ENCODE results near the gene CDH15. TPM values are rescaled to one million over a fixed set of nuclear protein-coding genes. Genes with fewer than 3 reads are reported as not detected.
A peak's percentile ranks its signal among the peaks of the same experiment; 100 is the strongest.

CDH15 gene
- total RNA-seq, 4 donors from 2014 or later = not detected

- H3K4me3 ChIP-seq = no peak overlapping the region
- no peaks in the 10 kb centered on the region for H3K4me1 ChIP-seq
- no peak for DNase-seq
- no peaks in the 10 kb centered on the region for H3K27me3 ChIP-seq
- no peaks in the 10 kb centered on the region for H3K9me3 ChIP-seq
- TF ChIP-seq CTCF (IDR thresholded peaks at IDR 0.05) (no peak), POLR2A (IDR thresholded peaks at IDR 0.05) (no peak)
- peaks cover 0 to 28% (median 0%) of the 10 kb centered on the region in 3 donors for H3K36me3 ChIP-seq
- H3K27ac ChIP-seq = no peak overlapping the region
Measured at GRCh38 chr16:89129378-89129777, 42.2 kb upstream of the CDH15 start.

GRCh38 chr16:89130448-89130847 is 41.1 kb upstream of the CDH15 start:
- Histone ChIP-seq H3K4me1 (no peaks in the 10 kb centered on the region), H3K27ac (no peak overlapping the region), H3K4me3 (no peak overlapping the region), H3K36me3 (peaks cover 0 to 39% (median 0%) of the 10 kb centered on the region in 3 donors), H3K27me3 (no peaks in the 10 kb centered on the region), H3K9me3 (no peaks in the 10 kb centered on the region)
- TF ChIP-seq CTCF (IDR thresholded peaks at IDR 0.05) (no peak), POLR2A (IDR thresholded peaks at IDR 0.05) (no peak)
- no peak for DNase-seq

- Histone ChIP-seq H3K27me3 (no peaks in the 10 kb centered on the region), H3K4me1 (no peaks in the 10 kb centered on the region), H3K4me3 (no peak overlapping the region), H3K36me3 (peaks cover 0 to 52% (median 0%) of the 10 kb centered on the region in 3 donors), H3K27ac (no peak overlapping the region), H3K9me3 (no peaks in the 10 kb centered on the region)
- DNase-seq = peak in 1 of 3 donors; percentile 25
- TF ChIP-seq POLR2A (IDR thresholded peaks at IDR 0.05) (no peak), CTCF (IDR thresholded peaks at IDR 0.05) (no peak)
Measured at GRCh38 chr16:89131783-89132182, 39.8 kb upstream of the CDH15 start.

- no peak for TF ChIP-seq POLR2A (IDR thresholded peaks at IDR 0.05)
- TF ChIP-seq CTCF (IDR thresholded peaks at IDR 0.05) = no peak
- peaks cover 0 to 58% (median 0%) of the 10 kb centered on the region in 3 donors for H3K36me3 ChIP-seq
- H3K9me3 ChIP-seq = no peaks in the 10 kb centered on the region
- H3K27me3 ChIP-seq = no peaks in the 10 kb centered on the region
- H3K4me1 ChIP-seq = no peaks in the 10 kb centered on the region
- no peak overlapping the region for H3K27ac ChIP-seq
- DNase-seq = peak in 1 of 3 donors; percentile 39
- no peak overlapping the region for H3K4me3 ChIP-seq
Measured at GRCh38 chr16:89132194-89133005, 39.1 kb upstream of the CDH15 start.

GRCh38 chr16:89133457-89134127 is 38.0 kb upstream of the CDH15 start:
- DNase-seq = peak in 1 of 3 donors; percentile 34
- no peak for TF ChIP-seq POLR2A (IDR thresholded peaks at IDR 0.05)
- no peak for TF ChIP-seq CTCF (IDR thresholded peaks at IDR 0.05)
- Histone ChIP-seq H3K27ac (no peak overlapping the region), H3K4me1 (no peaks in the 10 kb centered on the region), H3K36me3 (peaks cover 0 to 69% (median 0%) of the 10 kb centered on the region in 3 donors), H3K27me3 (no peaks in the 10 kb centered on the region), H3K4me3 (no peak overlapping the region), H3K9me3 (no peaks in the 10 kb centered on the region)

All from Peyer's patch (tissue), 4 donors.